Nephron progenitor cell (in vitro differentiated cells): ENCODE measurements around the gene TMEM11.

Experiments used
- DNase-seq: peaks from one replicate; pipeline ENCODE4 v3.0.0; 2021
- H3K27ac Mint-ChIP-seq: 2 replicates; pipeline ENCODE4 v1.8.0; 2021; ENCODE audit warnings: mild to moderate bottlenecking, moderate library complexity, mixed read lengths
- H3K27me3 Mint-ChIP-seq: 2 replicates; pipeline ENCODE4 v1.8.0; 2021; ENCODE audit warnings: mild to moderate bottlenecking, low read depth, mixed read lengths; ENCODE audit not compliant: poor library complexity
- H3K36me3 Mint-ChIP-seq: 2 replicates; pipeline ENCODE4 v1.8.0; 2021; ENCODE audit warnings: low read depth, mixed read lengths
- H3K4me1 Mint-ChIP-seq: 2 replicates; pipeline ENCODE4 v1.8.0; 2021; ENCODE audit warnings: mixed read lengths
- H3K4me3 Mint-ChIP-seq: 2 replicates; pipeline ENCODE4 v1.8.0; 2021; ENCODE audit warnings: mild to moderate bottlenecking, moderate library complexity, mixed read lengths
- H3K9me3 Mint-ChIP-seq: 2 replicates; pipeline ENCODE4 v1.8.0; 2021; ENCODE audit warnings: mild to moderate bottlenecking, moderate library complexity, mixed read lengths
- TF ChIP-seq, protein P1 (sequence below): fragments of 200-600 bp; sonication (generic); IDR thresholded peaks from 2 replicates; pipeline ENCODE4 v1.5.0; 2021; ENCODE audit warnings: antibody characterized with exemption

Gene TMEM11

GRCh38 chr17:21168555-21168865 is 45.5 kb downstream of the TMEM11 start:
- DNase-seq, result no peak
- TF ChIP-seq, protein P1, sequence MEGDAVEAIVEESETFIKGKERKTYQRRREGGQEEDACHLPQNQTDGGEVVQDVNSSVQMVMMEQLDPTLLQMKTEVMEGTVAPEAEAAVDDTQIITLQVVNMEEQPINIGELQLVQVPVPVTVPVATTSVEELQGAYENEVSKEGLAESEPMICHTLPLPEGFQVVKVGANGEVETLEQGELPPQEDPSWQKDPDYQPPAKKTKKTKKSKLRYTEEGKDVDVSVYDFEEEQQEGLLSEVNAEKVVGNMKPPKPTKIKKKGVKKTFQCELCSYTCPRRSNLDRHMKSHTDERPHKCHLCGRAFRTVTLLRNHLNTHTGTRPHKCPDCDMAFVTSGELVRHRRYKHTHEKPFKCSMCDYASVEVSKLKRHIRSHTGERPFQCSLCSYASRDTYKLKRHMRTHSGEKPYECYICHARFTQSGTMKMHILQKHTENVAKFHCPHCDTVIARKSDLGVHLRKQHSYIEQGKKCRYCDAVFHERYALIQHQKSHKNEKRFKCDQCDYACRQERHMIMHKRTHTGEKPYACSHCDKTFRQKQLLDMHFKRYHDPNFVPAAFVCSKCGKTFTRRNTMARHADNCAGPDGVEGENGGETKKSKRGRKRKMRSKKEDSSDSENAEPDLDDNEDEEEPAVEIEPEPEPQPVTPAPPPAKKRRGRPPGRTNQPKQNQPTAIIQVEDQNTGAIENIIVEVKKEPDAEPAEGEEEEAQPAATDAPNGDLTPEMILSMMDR, result no peak
- Mint-ChIP-seq H3K9me3 (no peaks in the 10 kb centered on the region), H3K4me1 (no peaks in the 10 kb centered on the region), H3K4me3 (no peak overlapping the region), H3K27ac (no peak overlapping the region), H3K36me3 (peaks cover 7% of the 10 kb centered on the region), H3K27me3 (peaks cover 4% of the 10 kb centered on the region)

- H3K4me3 Mint-ChIP-seq, result no peak overlapping the region
- no peaks in the 10 kb centered on the region for H3K36me3 Mint-ChIP-seq
- H3K9me3 Mint-ChIP-seq, result no peaks in the 10 kb centered on the region
- H3K27ac Mint-ChIP-seq, result no peak overlapping the region
- no peak for DNase-seq
- H3K4me1 Mint-ChIP-seq, result no peaks in the 10 kb centered on the region
- TF ChIP-seq, protein P1, result no peak
- H3K27me3 Mint-ChIP-seq, result peaks cover 4% of the 10 kb centered on the region
These were observed 46.7 kb downstream of the TMEM11 start for GRCh38 chr17:21167303-21167702.

GRCh38 chr17:21166595-21167210 is 47.3 kb downstream of the TMEM11 start:
- TF ChIP-seq, protein P1, result no peak
- Mint-ChIP-seq H3K36me3 (no peaks in the 10 kb centered on the region), H3K4me1 (no peaks in the 10 kb centered on the region), H3K27ac (no peak overlapping the region), H3K9me3 (no peaks in the 10 kb centered on the region), H3K4me3 (no peak overlapping the region), H3K27me3 (peaks cover 4% of the 10 kb centered on the region)
- no peak for DNase-seq

GRCh38 chr17:21165922-21166594 is 47.9 kb downstream of the TMEM11 start:
- TF ChIP-seq, protein P1, result no peak
- no peaks in the 10 kb centered on the region for H3K4me1 Mint-ChIP-seq
- no peaks in the 10 kb centered on the region for H3K36me3 Mint-ChIP-seq
- no peak overlapping the region for H3K27ac Mint-ChIP-seq
- H3K27me3 Mint-ChIP-seq, result peaks cover 4% of the 10 kb centered on the region
- H3K9me3 Mint-ChIP-seq, result no peaks in the 10 kb centered on the region
- no peak for DNase-seq
- H3K4me3 Mint-ChIP-seq, result no peak overlapping the region

DNA sequence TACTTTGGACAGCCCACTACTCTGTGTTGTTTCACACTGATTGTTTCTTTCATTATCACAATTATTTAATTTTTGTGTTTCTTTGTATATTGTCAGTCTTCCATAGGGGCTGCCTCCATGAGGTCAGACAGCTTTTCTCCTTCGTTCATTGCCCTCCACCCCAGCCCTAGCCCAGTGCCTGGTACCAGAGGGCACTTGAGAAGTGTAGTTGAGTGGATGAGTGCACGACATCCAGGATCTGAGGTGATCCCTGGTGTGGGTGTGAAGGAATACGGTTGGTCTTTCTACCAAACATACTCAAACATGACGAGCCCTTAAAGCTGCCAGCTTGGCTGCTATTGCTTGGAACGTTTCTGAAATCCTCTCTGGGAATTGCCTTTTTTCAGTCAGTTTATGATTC is 49.3 kb downstream of the TMEM11 start:
- TF ChIP-seq, protein P1, result no peak
- Mint-ChIP-seq H3K27me3 (peaks cover 4% of the 10 kb centered on the region), H3K27ac (no peak overlapping the region), H3K4me1 (no peaks in the 10 kb centered on the region), H3K36me3 (no peaks in the 10 kb centered on the region), H3K4me3 (no peak overlapping the region), H3K9me3 (no peaks in the 10 kb centered on the region)
- no peak for DNase-seq

DNA sequence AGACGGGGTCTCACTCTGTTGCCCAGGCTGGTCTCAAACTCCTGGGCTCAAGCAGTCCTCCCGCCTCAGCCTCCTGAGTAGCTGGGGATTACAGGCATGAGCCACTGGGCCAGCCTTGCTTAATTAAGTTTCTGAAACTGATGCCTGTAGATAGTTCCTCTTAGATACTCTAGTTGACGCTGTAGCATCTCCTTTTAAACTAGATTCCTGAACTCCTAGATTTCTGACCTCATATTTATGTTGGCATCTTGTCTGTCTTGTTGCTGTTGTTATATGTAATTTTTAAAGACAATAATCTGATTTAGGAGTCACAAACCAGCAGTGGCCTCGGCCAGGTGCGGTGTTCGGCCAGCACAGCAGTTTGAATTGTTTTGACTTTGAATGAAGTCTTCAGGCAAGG is 49.7 kb downstream of the TMEM11 start:
- no peak overlapping the region for H3K4me3 Mint-ChIP-seq
- no peaks in the 10 kb centered on the region for H3K36me3 Mint-ChIP-seq
- peaks cover 4% of the 10 kb centered on the region for H3K27me3 Mint-ChIP-seq
- no peak for DNase-seq
- H3K4me1 Mint-ChIP-seq, result no peaks in the 10 kb centered on the region
- no peaks in the 10 kb centered on the region for H3K9me3 Mint-ChIP-seq
- TF ChIP-seq, protein P1, result no peak
- no peak overlapping the region for H3K27ac Mint-ChIP-seq
